Neuronal stem cell (in vitro differentiated cells): ENCODE results near the gene CMBL.

Experiments
- DNase-seq: peaks from one replicate; pipeline ENCODE4 v3.0.0-alpha.2; 2013; ENCODE audit warnings: low spot score
- H2AFZ ChIP-seq: one replicate; pipeline ENCODE4 v1.6.1; 2013; ENCODE audit warnings: mild to moderate bottlenecking, low read length, inconsistent platforms
- H2AK5ac ChIP-seq: 2 replicates; pipeline ENCODE4 v1.6.1; 2013; ENCODE audit warnings: low read depth, mild to moderate bottlenecking, inconsistent platforms, low read length, moderate library complexity, mixed read lengths
- H2BK120ac ChIP-seq: 2 replicates; pipeline ENCODE4 v1.6.1; 2013; ENCODE audit warnings: low read depth, mild to moderate bottlenecking, inconsistent platforms, low read length, moderate library complexity, mixed read lengths
- H2BK12ac ChIP-seq: one replicate; pipeline ENCODE4 v1.6.1; 2013; ENCODE audit warnings: low read length, inconsistent platforms
- H2BK15ac ChIP-seq: 2 replicates; pipeline ENCODE4 v1.6.1; 2013; ENCODE audit warnings: mild to moderate bottlenecking, low read length, inconsistent platforms, mixed read lengths
- H2BK5ac ChIP-seq: one replicate; pipeline ENCODE4 v1.6.1; 2013; ENCODE audit warnings: inconsistent platforms, mild to moderate bottlenecking, low read length, moderate library complexity
- H3K14ac ChIP-seq: one replicate; pipeline ENCODE4 v1.6.1; 2013; ENCODE audit warnings: low read length, inconsistent platforms
- H3K18ac ChIP-seq: 2 replicates; pipeline ENCODE4 v1.6.1; 2013; ENCODE audit warnings: low read length, inconsistent platforms
- H3K23ac ChIP-seq: 2 replicates; pipeline ENCODE4 v1.6.1; 2013; ENCODE audit warnings: low read depth, mild to moderate bottlenecking, mixed read lengths, low read length, inconsistent platforms; ENCODE audit not compliant: poor library complexity
- H3K27ac ChIP-seq: replicated peaks from 3 replicates; pipeline ENCODE4 v1.5.1; 2013; ENCODE audit warnings: low read length, inconsistent platforms
- H3K27me3 ChIP-seq, 3 experiments: 2 replicates each; pipeline ENCODE4 v1.6.1; 2013; ENCODE audit warnings: low read length in 3 of 3, mild to moderate bottlenecking in 2 of 3, inconsistent platforms in 1 of 3, low read depth in 1 of 3, mixed read lengths in 1 of 3, moderate library complexity in 1 of 3; ENCODE audit not compliant: control insufficient read depth in 3 of 3, insufficient read depth in 3 of 3
- H3K36me3 ChIP-seq, 2 donors: replicated peaks in 1 of 2; 2 replicates each; pipeline ENCODE4 v1.6.1; 2013; ENCODE audit warnings: low read length in 2 of 2; ENCODE audit not compliant: control insufficient read depth in 2 of 2, insufficient read depth in 2 of 2
- H3K4ac ChIP-seq: 2 replicates; pipeline ENCODE4 v1.6.1; 2013; ENCODE audit warnings: inconsistent platforms, mild to moderate bottlenecking, low read length, moderate library complexity
- H3K4me1 ChIP-seq, 2 donors: 1 replicate in 1 of 2; 2 replicates in 1 of 2; pipeline ENCODE4 v1.6.1; 2013; ENCODE audit warnings: low read length in 2 of 2, low read depth in 1 of 2; ENCODE audit not compliant: control insufficient read depth in 2 of 2, insufficient read depth in 1 of 2
- H3K4me2 ChIP-seq: one replicate; pipeline ENCODE4 v1.6.1; 2013; ENCODE audit warnings: mild to moderate bottlenecking, low read length, inconsistent platforms; ENCODE audit not compliant: insufficient read depth, poor library complexity, severe bottlenecking
- H3K4me3 ChIP-seq, 2 donors: 2 replicates each; pipeline ENCODE4 v1.5.1; 2013; ENCODE audit warnings: low read length in 2 of 2, mild to moderate bottlenecking in 2 of 2, inconsistent platforms in 1 of 2, moderate library complexity in 1 of 2
- H3K79me1 ChIP-seq: one replicate; pipeline ENCODE4 v1.6.1; 2013; ENCODE audit warnings: low read depth, mild to moderate bottlenecking, inconsistent platforms, low read length, moderate library complexity
- H3K9ac ChIP-seq: one replicate; pipeline ENCODE4 v1.6.1; 2013; ENCODE audit warnings: mild to moderate bottlenecking, low read depth, low read length, inconsistent platforms; ENCODE audit not compliant: poor library complexity
- H3K9me3 ChIP-seq, 2 donors: replicated peaks in 1 of 2; 2 replicates each; pipeline versions ENCODE3 to v1.6.1; 2013; ENCODE audit warnings: low read length in 2 of 2, mild to moderate bottlenecking in 2 of 2, inconsistent platforms in 1 of 2, low read depth in 1 of 2, mixed read lengths in 1 of 2, moderate library complexity in 1 of 2; ENCODE audit not compliant: control insufficient read depth in 2 of 2, insufficient read depth in 1 of 2
- H4K8ac ChIP-seq: one replicate; pipeline ENCODE4 v1.6.1; 2013; ENCODE audit warnings: low read depth, mild to moderate bottlenecking, inconsistent platforms, low read length, moderate library complexity
- H4K91ac ChIP-seq: one replicate; pipeline ENCODE4 v1.6.1; 2013; ENCODE audit warnings: low read length, low read depth, mild to moderate bottlenecking, inconsistent platforms; ENCODE audit not compliant: poor library complexity
- WGBS, 2 donors: extraction: QIAGEN DNeasy Blood & Tissue Kit; methylation state at CpG; one replicate each; pipeline ENCODE4 v1.1.7; 2013; ENCODE audit warnings: missing lambda C conversion rate in 2 of 2, mixed read lengths in 1 of 2; ENCODE audit not compliant: insufficient read length in 2 of 2, insufficient replicate concordance in 1 of 2; ENCODE audit errors: extremely low coverage in 2 of 2; 5-methylcytosine and 5-hydroxymethylcytosine counted together

The CMBL gene

GRCh38 chr5:10332301-10332700 lies 24.6 kb upstream of the CMBL start:
- H3K79me1 ChIP-seq: no peaks in the 10 kb centered on the region
- no peaks in the 10 kb centered on the region for H3K36me3 ChIP-seq
- H3K4me3 ChIP-seq: no peak overlapping the region
- H4K8ac ChIP-seq: no peak overlapping the region
- no peak overlapping the region for H2BK5ac ChIP-seq
- H3K27me3 ChIP-seq: peaks cover 0 to 39% (median 7%) of the 10 kb centered on the region in 3 experiments
- no peak overlapping the region for H3K23ac ChIP-seq
- H4K91ac ChIP-seq: no peak overlapping the region
- H3K27ac ChIP-seq: no peak overlapping the region
- H2AFZ ChIP-seq: no peak overlapping the region
- no peak overlapping the region for H3K4me2 ChIP-seq
- DNase-seq: no peak
- no peak overlapping the region for H3K18ac ChIP-seq
- no peak overlapping the region for H2BK12ac ChIP-seq
- H2BK15ac ChIP-seq: no peak overlapping the region
- no CpG with 5 or more reads among the region's 5 CpGs for WGBS, 2 donors
- H3K14ac ChIP-seq: no peak overlapping the region
- no peak overlapping the region for H3K9ac ChIP-seq
- H3K4ac ChIP-seq: no peak overlapping the region
- H2BK120ac ChIP-seq: no peak overlapping the region
- H3K9me3 ChIP-seq: peaks cover 0 to 2% of the 10 kb centered on the region in 2 donors
- H3K4me1 ChIP-seq: peaks cover 1 to 3% of the 10 kb centered on the region in 2 donors
- H2AK5ac ChIP-seq: no peak overlapping the region

- no peak overlapping the region for H3K27ac ChIP-seq
- no peak overlapping the region for H3K4me2 ChIP-seq
- H3K27me3 ChIP-seq: peaks cover 0 to 39% (median 7%) of the 10 kb centered on the region in 3 experiments
- no peak for DNase-seq
- no peak overlapping the region for H2BK15ac ChIP-seq
- H2BK120ac ChIP-seq: no peak overlapping the region
- H3K18ac ChIP-seq: no peak overlapping the region
- WGBS, 2 donors: no CpG with 5 or more reads among the region's 7 CpGs
- no peak overlapping the region for H3K14ac ChIP-seq
- H3K23ac ChIP-seq: peak overlapping the region; percentile 11
- H2AK5ac ChIP-seq: no peak overlapping the region
- no peaks in the 10 kb centered on the region for H3K79me1 ChIP-seq
- H2BK12ac ChIP-seq: no peak overlapping the region
- H3K9ac ChIP-seq: no peak overlapping the region
- H3K4me1 ChIP-seq: peaks cover 1 to 3% of the 10 kb centered on the region in 2 donors
- no peak overlapping the region for H2AFZ ChIP-seq
- no peak overlapping the region for H2BK5ac ChIP-seq
- H4K8ac ChIP-seq: no peak overlapping the region
- H3K4me3 ChIP-seq: no peak overlapping the region
- peaks cover 0 to 2% of the 10 kb centered on the region in 2 donors for H3K9me3 ChIP-seq
- H3K4ac ChIP-seq: no peak overlapping the region
- H4K91ac ChIP-seq: no peak overlapping the region
- no peaks in the 10 kb centered on the region for H3K36me3 ChIP-seq
Observed at GRCh38 chr5:10331341-10331796, 23.7 kb upstream of the CMBL start.

GRCh38 chr5:10330511-10331230 lies 23.0 kb upstream of the CMBL start:
- DNase-seq: no peak
- no peak overlapping the region for H4K91ac ChIP-seq
- H3K4me3 ChIP-seq: no peak overlapping the region
- no peak overlapping the region for H2BK12ac ChIP-seq
- H3K27me3 ChIP-seq: peaks cover 0 to 39% (median 7%) of the 10 kb centered on the region in 3 experiments
- no peak overlapping the region for H2BK5ac ChIP-seq
- H2BK120ac ChIP-seq: no peak overlapping the region
- no peak overlapping the region for H2AFZ ChIP-seq
- no peak overlapping the region for H2AK5ac ChIP-seq
- H4K8ac ChIP-seq: no peak overlapping the region
- no CpG with 5 or more reads among the region's 10 CpGs for WGBS, 2 donors
- H3K4me1 ChIP-seq: peaks cover under 1 to 1% of the 10 kb centered on the region in 2 donors
- H3K27ac ChIP-seq: no peak overlapping the region
- no peak overlapping the region for H3K23ac ChIP-seq
- H3K9me3 ChIP-seq: peaks cover 0 to 2% of the 10 kb centered on the region in 2 donors
- H3K79me1 ChIP-seq: no peaks in the 10 kb centered on the region
- H3K36me3 ChIP-seq: no peaks in the 10 kb centered on the region
- no peak overlapping the region for H3K9ac ChIP-seq
- no peak overlapping the region for H3K4ac ChIP-seq
- H3K18ac ChIP-seq: no peak overlapping the region
- H3K4me2 ChIP-seq: no peak overlapping the region
- no peak overlapping the region for H3K14ac ChIP-seq
- no peak overlapping the region for H2BK15ac ChIP-seq

- H3K79me1 ChIP-seq: no peaks in the 10 kb centered on the region
- H2BK5ac ChIP-seq: no peak overlapping the region
- H2AFZ ChIP-seq: no peak overlapping the region
- H2BK120ac ChIP-seq: no peak overlapping the region
- no peak overlapping the region for H3K18ac ChIP-seq
- WGBS, 2 donors: no CpG with 5 or more reads among the region's 7 CpGs
- H3K4me2 ChIP-seq: no peak overlapping the region
- H3K4me3 ChIP-seq: no peak overlapping the region
- H2BK12ac ChIP-seq: no peak overlapping the region
- no peak overlapping the region for H3K4ac ChIP-seq
- no peak overlapping the region for H4K91ac ChIP-seq
- no peak overlapping the region for H2BK15ac ChIP-seq
- no peak overlapping the region for H4K8ac ChIP-seq
- no peak overlapping the region for H3K14ac ChIP-seq
- H3K36me3 ChIP-seq: no peaks in the 10 kb centered on the region
- peaks cover 0 to 39% (median 7%) of the 10 kb centered on the region in 3 experiments for H3K27me3 ChIP-seq
- no peak overlapping the region for H3K9ac ChIP-seq
- peaks cover 0 to 1% of the 10 kb centered on the region in 2 donors for H3K4me1 ChIP-seq
- H2AK5ac ChIP-seq: no peak overlapping the region
- no peak overlapping the region for H3K27ac ChIP-seq
- peaks cover 0 to 2% of the 10 kb centered on the region in 2 donors for H3K9me3 ChIP-seq
- no peak for DNase-seq
- no peak overlapping the region for H3K23ac ChIP-seq
Observed at GRCh38 chr5:10329820-10330481, 22.2 kb upstream of the CMBL start.
